Epithelial cell of proximal tubule (primary cell): Measurements from ENCODE around the gene DDX42. TPM values are rescaled to one million over a fixed set of nuclear protein-coding genes. Genes with fewer than 3 reads are reported as not detected.
"Not testable (repeated sequence)": the region's sequence is repeated elsewhere in the genome, so short reads cannot be mapped to it uniquely, and the experiment has no call there.

Source experiments
- DNase-seq: peaks from one replicate; pipeline ENCODE4 v3.0.0-alpha.2; 2011; ENCODE audit warnings: low read depth
- H3K4me3 ChIP-seq: 2 replicates; pipeline ENCODE4 v1.5.1; 2011; ENCODE audit warnings: low read depth, mild to moderate bottlenecking, low read length
- total RNA-seq: library from RNA; depleted of rRNA; stranded (reverse); fragments of >200 nt; gene quantifications from 2 replicates; pipeline ENCODE4 v1.2.3, GENCODE V29; 2015
- TF ChIP-seq, protein P1 (sequence below): conservative IDR thresholded peaks from 2 replicates; pipeline ENCODE4 v1.5.1; 2012; ENCODE audit warnings: low read depth, mild to moderate bottlenecking, low read length

The DDX42 gene
- total RNA-seq, 1 donor from 2014 or later: 44.6 TPM

DNA sequence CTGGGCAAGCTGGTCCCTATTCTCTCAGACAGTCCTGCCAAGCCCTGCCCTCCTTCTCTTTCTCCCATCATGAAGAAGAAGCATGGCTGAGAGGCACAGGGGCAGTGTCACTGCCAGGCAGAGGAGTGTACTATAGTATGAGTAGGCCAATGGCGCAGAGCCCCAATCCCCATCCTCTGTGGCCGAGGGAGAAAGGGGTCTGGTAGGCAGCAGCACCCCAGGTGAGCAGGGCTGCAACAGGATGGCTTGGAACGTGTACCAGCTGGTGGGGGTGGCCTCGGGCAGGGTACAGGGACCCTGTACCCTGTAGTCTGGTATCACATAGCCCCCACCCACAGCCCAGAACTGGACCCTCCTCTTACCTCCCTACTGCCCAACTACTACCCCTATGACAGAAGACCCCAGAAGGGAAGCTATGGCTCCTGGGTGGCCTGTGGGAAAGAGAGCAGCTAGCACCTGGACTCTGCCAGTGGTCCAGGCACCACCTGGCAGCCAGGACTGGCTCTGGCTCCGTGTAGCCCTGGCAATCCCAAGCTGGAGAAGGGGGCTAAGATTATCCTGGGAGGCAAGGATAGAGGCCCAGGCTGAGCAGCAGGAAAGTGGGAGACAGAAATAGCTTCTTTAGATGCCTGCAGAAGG lies 64.1 kb downstream of the DDX42 start:
- H3K4me3 ChIP-seq: no peak overlapping the region
- TF ChIP-seq, protein P1, sequence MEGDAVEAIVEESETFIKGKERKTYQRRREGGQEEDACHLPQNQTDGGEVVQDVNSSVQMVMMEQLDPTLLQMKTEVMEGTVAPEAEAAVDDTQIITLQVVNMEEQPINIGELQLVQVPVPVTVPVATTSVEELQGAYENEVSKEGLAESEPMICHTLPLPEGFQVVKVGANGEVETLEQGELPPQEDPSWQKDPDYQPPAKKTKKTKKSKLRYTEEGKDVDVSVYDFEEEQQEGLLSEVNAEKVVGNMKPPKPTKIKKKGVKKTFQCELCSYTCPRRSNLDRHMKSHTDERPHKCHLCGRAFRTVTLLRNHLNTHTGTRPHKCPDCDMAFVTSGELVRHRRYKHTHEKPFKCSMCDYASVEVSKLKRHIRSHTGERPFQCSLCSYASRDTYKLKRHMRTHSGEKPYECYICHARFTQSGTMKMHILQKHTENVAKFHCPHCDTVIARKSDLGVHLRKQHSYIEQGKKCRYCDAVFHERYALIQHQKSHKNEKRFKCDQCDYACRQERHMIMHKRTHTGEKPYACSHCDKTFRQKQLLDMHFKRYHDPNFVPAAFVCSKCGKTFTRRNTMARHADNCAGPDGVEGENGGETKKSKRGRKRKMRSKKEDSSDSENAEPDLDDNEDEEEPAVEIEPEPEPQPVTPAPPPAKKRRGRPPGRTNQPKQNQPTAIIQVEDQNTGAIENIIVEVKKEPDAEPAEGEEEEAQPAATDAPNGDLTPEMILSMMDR: no peak
- no peak for DNase-seq

DNA sequence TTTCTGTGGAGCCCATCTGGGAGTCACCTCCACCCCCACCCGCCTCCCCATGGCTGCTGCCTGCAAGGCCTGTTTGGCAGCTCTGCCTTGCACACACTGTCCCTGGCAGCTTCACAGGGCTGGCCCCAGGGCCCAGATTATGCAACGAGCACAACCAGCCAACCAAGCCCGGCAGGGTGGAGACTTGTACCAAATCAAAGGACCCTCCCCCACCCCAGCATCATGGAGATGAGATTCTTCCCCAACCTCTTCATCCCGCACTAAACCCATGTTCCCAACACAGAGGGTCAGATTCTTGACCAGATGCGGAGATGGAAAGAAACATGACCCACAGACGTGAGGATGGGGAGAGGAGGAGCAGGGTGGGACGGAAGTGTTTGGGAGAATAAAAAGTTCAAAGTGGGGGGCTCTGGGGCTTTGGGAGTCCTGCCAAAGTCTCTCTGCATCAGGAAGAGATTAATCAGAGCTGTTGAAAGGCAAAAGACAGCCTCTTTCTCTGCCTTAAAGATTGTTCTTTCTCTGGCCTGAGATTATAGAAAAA lies 64.7 kb downstream of the DDX42 start:
- DNase-seq: no peak
- H3K4me3 ChIP-seq: no peak overlapping the region
- TF ChIP-seq, protein P1: no peak

DNA sequence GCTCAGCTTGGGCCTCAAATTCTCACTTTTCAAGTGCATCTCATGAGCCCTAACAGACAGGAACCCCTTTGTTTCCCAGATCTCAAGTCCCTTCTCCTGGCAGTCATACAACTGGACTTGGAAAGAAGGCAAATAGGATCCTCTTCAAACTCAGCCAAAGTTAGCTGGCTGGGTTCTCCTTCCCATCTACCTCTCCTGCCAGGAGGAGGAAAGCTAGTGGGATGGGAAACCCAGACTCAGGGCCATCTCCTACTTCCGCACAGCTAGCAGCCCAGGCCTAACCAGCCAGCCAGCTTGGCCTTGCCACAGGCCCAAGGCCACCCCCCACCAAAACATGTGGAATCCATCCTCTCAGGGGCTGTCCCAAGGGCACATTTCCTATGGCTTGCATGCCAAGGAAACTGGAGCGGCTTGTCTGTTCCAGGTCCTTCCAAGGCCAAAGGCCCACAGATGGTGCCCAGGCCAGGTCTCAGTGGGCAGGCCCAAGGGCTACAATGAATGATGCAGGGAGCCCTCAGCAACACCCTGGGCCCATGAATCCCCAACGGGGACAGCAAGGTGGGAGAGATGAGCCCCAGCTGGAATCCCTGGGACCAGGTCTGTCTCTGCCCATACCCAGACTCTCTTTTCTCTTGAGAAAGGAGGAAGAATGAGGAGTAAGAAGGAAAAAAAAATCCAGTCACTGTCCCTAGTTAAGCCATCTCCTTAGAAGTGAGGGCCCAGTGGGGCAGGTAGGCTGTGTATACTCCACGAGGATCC lies 66.8 kb downstream of the DDX42 start:
- TF ChIP-seq, protein P1: no peak
- DNase-seq: no peak

DNA sequence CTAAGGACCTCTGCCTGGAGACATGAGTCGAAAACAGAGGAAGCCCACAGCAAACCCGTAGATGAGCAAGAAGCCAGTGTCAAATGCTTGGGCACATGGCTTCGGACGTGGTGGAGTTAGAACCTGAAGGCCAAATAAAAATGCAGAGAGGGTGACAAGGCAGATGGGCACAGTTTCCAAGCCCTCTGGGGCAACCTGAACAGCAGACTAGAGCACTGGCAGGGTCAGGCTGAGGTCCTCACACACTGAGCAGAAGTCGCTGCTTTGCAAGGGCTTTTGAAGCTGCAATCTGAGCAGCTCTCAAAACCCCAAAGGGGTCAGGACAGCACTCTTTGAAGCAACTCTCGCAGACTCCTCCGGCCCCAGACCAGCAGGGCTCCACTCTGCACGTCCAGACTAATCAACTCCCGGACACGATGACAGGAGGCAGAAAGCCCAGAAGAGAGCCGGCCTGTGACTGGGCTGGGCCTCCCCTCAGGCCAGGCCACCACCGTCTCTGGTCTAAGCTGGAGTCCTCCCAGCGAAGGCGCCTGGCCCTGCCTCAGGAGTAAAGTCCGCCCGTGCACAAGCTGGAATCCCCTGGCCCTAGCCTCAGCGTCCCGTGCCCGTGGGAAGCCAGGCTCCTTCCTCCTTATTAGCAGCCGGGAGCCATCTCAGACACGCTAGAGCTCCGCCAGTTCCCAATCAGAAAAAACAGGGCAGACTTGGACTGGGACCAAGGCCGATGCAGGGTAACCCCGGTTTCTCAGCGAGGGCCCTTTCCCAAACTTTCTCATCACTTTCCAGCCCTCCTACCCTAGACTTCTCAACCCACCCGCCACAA lies 67.6 kb downstream of the DDX42 start:
- no peak for DNase-seq
- TF ChIP-seq, protein P1: no peak
- H3K4me3 ChIP-seq: peak overlapping the region; percentile 72

More for the DNA sequence above, 66.8 kb downstream of the DDX42 start:
- H3K4me3 ChIP-seq: peak overlapping the region; percentile 72

DNA sequence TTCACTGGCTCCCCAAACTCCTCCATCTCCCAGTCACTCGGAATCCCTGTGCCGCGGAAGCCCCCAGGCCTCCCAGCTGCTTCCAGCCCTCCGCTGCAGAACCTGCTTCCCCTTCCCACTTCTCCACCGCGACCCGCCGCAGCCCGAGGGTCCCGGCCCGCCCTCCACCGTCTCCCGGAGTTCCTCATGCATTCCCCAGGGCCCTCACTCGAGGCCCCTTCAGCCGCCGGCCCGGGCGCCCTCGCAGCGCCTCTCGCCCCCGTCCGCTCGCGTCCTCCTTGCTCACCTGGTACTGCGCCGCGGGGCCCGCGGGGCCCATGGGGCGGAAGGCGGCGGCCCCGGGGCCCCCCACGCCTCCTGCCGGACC lies 68.2 kb downstream of the DDX42 start:
- H3K4me3 ChIP-seq: peak overlapping the region; percentile 72
- DNase-seq: no peak
- TF ChIP-seq, protein P1: no peak

DNA sequence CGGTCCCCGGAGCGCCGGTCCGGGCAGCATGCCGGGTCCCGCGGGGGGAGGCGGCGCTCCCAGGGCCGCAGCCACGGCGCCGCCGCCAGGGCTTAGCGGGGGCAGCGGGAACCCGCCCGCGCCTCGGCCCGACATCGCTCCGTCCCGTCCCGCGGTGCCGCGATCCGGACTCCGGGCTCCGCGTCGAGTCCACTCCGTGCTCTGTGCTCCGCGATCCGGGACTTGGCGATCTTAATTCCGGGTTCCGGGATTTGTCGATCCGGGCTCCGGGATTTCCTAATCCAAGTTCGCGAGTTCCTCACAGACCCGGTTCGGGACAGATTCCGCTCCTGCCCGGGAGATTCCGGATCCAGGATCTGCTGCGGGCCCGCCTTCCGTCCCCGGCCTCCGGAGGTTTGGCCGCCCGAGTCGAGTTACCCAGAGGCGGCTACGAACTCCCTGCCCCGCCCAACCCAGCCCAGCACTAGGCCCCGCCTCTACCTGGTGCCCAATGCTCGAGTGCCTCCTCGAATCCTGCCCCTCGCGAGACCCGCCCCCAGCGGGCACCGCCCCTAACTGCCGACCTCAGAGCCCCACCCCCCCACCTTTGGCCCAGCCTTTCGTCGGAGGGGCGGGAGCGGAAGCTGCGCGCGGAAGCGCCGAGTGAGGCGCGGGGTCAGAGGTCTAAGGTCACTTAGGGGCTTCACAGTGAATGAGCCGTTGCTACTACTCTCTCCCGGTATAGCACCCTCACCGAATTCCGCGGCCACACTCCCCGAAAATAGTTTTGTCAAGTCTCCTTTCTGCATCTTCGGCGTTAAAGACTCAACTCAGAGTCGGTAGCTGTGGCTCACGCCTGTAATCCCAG lies 68.8 kb downstream of the DDX42 start, which contains the start of gene SMARCD2:
SMARCD2 (minus strand) TSS at position 146 of the 847 bp plus-strand sequence; CDS start at position 135, 11 bp downstream.
- H3K4me3 ChIP-seq: peak within 1 kb of the TSS; percentile 72
- peak; percentile 90 for DNase-seq
- TF ChIP-seq, protein P1: no peak

DNA sequence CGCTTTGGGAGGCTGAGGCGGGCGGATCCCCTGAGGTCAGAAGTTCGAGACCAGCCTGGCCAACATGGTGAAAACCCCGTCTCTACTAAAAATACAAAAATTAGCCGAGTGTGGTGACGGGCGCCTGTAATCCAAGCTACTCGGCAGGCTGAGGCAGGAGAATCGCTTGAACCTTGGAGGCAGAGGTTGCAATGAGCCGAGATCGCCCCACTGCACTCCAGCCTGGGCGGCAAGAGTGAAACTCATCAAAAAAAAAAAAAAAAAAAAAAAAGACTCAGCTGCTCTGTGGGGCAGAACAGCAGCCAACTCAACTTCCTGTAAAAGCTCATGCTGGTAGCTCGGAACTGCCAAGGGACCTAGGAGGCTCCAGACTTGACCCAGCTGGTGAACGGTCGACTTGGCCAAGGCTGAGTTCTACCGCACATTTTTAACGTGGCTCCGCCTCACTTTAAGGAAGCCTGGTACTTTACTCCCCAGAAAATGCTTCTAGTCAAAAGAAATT lies 69.5 kb downstream of the DDX42 start:
- peak overlapping the region; percentile 72 for H3K4me3 ChIP-seq
- DNase-seq: not testable (repeated sequence)
